Measurements from ENCODE around the gene SLC29A1. TPM values are rescaled to one million over a fixed set of nuclear protein-coding genes. Genes with fewer than 3 reads are reported as not detected.

Gene SLC29A1
- total and polyA plus RNA-seq, 2 of the 8 experiments (the other 6 are each of a cell fraction or from before 2014, with no cell fraction given), result 187 to 558 TPM

GRCh38 chr6:44246663-44247337 lies 23.4 kb downstream of the SLC29A1 start, which contains the start of gene HSP90AB1 (continued):
- TF ChIP-seq CREB1 (IDR thresholded peaks at IDR 0.05) (peak; percentile 89), POLR2A (IDR thresholded peaks at IDR 0.05; ENCODE audit: control extremely low read depth in 1 of 2, low read depth in 2 of 2, low read length in 2 of 2) (peak; percentile 99 to 100), TCF12 (IDR thresholded peaks at IDR 0.05; ENCODE audit: low read depth, low read length) (peak; percentile 63; the same call in 1 of the 2 replicates), BCL11A (IDR thresholded peaks at IDR 0.05; ENCODE audit: low read depth in 2 of 2, low read length in 2 of 2) (no peak), CHD2 (IDR thresholded peaks at IDR 0.05; ENCODE audit: low read length) (peak; percentile 94), ATF3 (IDR thresholded peaks at IDR 0.05; ENCODE audit: insufficient read depth, low read depth, low read length) (no peak), EP300 (IDR thresholded peaks at IDR 0.05; ENCODE audit: borderline replicate concordance in 1 of 2, low read depth in 2 of 2, low read length in 2 of 2) (no peak), ZNF274 (IDR thresholded peaks at IDR 0.05; ENCODE audit: borderline replicate concordance, extremely low read depth, low read length) (no peak), RFX5 (IDR thresholded peaks at IDR 0.05; ENCODE audit: borderline replicate concordance, low read depth, low read length) (no peak), JUND (IDR thresholded peaks at IDR 0.05; ENCODE audit: low read length) (peak; percentile 73), ASH2L (IDR thresholded peaks at IDR 0.05; ENCODE audit: low read length) (peak; percentile 49), GABPA (IDR thresholded peaks at IDR 0.05; ENCODE audit: borderline replicate concordance, insufficient read depth, low read length) (no peak), ATF2 (IDR thresholded peaks at IDR 0.05; ENCODE audit: low read length) (peak; percentile 97), GTF2F1 (IDR thresholded peaks at IDR 0.05; ENCODE audit: borderline replicate concordance, low read depth, low read length) (peak; percentile 97)
